IMR-90 (cell line): Measurements from ENCODE around the gene ARRDC1. TPM values are rescaled to one million over a fixed set of nuclear protein-coding genes. Genes with fewer than 3 reads are reported as not detected.

ENCODE experiments used
- ATAC-seq: fragments of 200-7000 bp; cut with Tn5 transposase; 2 replicates; pipeline ENCODE4 v1.9.1; 2020; ENCODE audit warnings: low read depth, mild to moderate bottlenecking, moderate library complexity
- BruUV-seq: library from RNA; stranded (reverse); fragments of 400-500 nt; replicated peaks from 2 replicates; lab custom pipeline; 2021; lab: Mats Ljungman, UMichigan
- CTCF ChIA-PET: fragments of 300-600 bp; formaldehyde crosslinking; extraction: SDS; loops from one replicate; lab custom pipeline; 2021; ENCODE audit warnings: antibody characterized with exemption; lab: Yijun Ruan, JAX
- POLR2A ChIA-PET: fragments of 300-600 bp; sonication (Branson Sonifier 250); formaldehyde crosslinking; loops from one replicate; lab custom pipeline; 2022; ENCODE audit warnings: antibody characterized with exemption; ENCODE audit not compliant: unreplicated experiment; lab: Charles Lee
- DNase-seq: peaks from one replicate; pipeline ENCODE4 v3.0.0; 2013
- H2AFZ ChIP-seq: replicated peaks from 2 replicates; pipeline ENCODE3; 2013; ENCODE audit warnings: low read length, mild to moderate bottlenecking; ENCODE audit not compliant: poor library complexity
- H2AK5ac ChIP-seq: 2 replicates; pipeline ENCODE4 v1.6.1; 2013; ENCODE audit warnings: low read depth, low read length, inconsistent platforms
- H2AK9ac ChIP-seq: replicated peaks from 2 replicates; pipeline ENCODE3; 2013; ENCODE audit warnings: mild to moderate bottlenecking, low read depth, low read length, moderate library complexity; ENCODE audit not compliant: poor library complexity
- H2BK120ac ChIP-seq: 2 replicates; pipeline ENCODE4 v1.6.1; 2013; ENCODE audit warnings: low read depth, low read length, inconsistent platforms
- H2BK15ac ChIP-seq: 3 replicates; pipeline ENCODE4 v1.6.1; 2013; ENCODE audit warnings: low read depth, low read length, inconsistent platforms
- H2BK20ac ChIP-seq: 2 replicates; pipeline ENCODE4 v1.6.1; 2013; ENCODE audit warnings: low read depth, mild to moderate bottlenecking, inconsistent platforms, low read length, moderate library complexity
- H2BK5ac ChIP-seq: 2 replicates; pipeline ENCODE4 v1.6.1; 2013; ENCODE audit warnings: mild to moderate bottlenecking, low read depth, low read length, inconsistent platforms; ENCODE audit not compliant: poor library complexity, severe bottlenecking
- H3K14ac ChIP-seq: replicated peaks from 2 replicates; pipeline ENCODE4 v1.6.1; 2013; ENCODE audit warnings: low read depth, low read length, inconsistent platforms
- H3K18ac ChIP-seq: 2 replicates; pipeline ENCODE4 v1.6.1; 2013; ENCODE audit warnings: low read depth, low read length, control low read depth
- H3K23ac ChIP-seq: 2 replicates; pipeline ENCODE4 v1.6.1; 2013; ENCODE audit warnings: low read depth, low read length, inconsistent platforms
- H3K27ac ChIP-seq: 2 replicates; pipeline ENCODE4 v1.5.1; 2013; ENCODE audit warnings: mild to moderate bottlenecking, control low read depth, low read length; ENCODE audit not compliant: insufficient read depth
- H3K27me3 ChIP-seq: 2 replicates; pipeline ENCODE4 v1.6.1; 2013; ENCODE audit warnings: low read length; ENCODE audit not compliant: control insufficient read depth, insufficient read depth
- H3K36me3 ChIP-seq: 2 replicates; pipeline ENCODE4 v1.6.1; 2013; ENCODE audit warnings: low read length, mixed read lengths; ENCODE audit not compliant: control insufficient read depth, insufficient read depth
- H3K4ac ChIP-seq: 2 replicates; pipeline ENCODE4 v1.6.1; 2013; ENCODE audit warnings: low read depth, low read length, inconsistent platforms
- H3K4me1 ChIP-seq: 2 replicates; pipeline ENCODE4 v1.6.1; 2013; ENCODE audit warnings: low read length, mixed read lengths; ENCODE audit not compliant: control insufficient read depth, insufficient read depth
- H3K4me2 ChIP-seq: 2 replicates; pipeline ENCODE4 v1.6.1; 2013; ENCODE audit warnings: low read depth, mild to moderate bottlenecking, control low read depth, low read length, moderate library complexity
- H3K4me3 ChIP-seq: 2 replicates; pipeline ENCODE4 v1.5.1; 2013; ENCODE audit warnings: low read depth, mild to moderate bottlenecking, control low read depth, low read length, moderate library complexity; ENCODE audit not compliant: insufficient read depth
- H3K56ac ChIP-seq: 2 replicates; pipeline ENCODE4 v1.6.1; 2013; ENCODE audit warnings: low read length, inconsistent platforms; ENCODE audit not compliant: insufficient read depth; ENCODE audit errors: extremely low read depth
- H3K79me1 ChIP-seq, 2 experiments: 2 replicates each; pipeline ENCODE4 v1.6.1; 2013; ENCODE audit warnings: low read length in 2 of 2, inconsistent platforms in 1 of 2, low read depth in 1 of 2
- H3K9ac ChIP-seq: 2 replicates; pipeline ENCODE4 v1.6.1; 2013; ENCODE audit warnings: low read depth, low read length, control low read depth
- H3K9me1 ChIP-seq: 2 replicates; pipeline ENCODE4 v1.6.1; 2013; ENCODE audit warnings: low read length, inconsistent platforms; ENCODE audit not compliant: insufficient read depth
- H3K9me3 ChIP-seq: 2 replicates; pipeline ENCODE4 v1.6.1; 2013; ENCODE audit warnings: low read length; ENCODE audit not compliant: control insufficient read depth, insufficient read depth
- H4K20me1 ChIP-seq: 2 replicates; pipeline ENCODE4 v1.6.1; 2013; ENCODE audit warnings: low read length, inconsistent platforms; ENCODE audit not compliant: insufficient read depth
- H4K5ac ChIP-seq: 2 replicates; pipeline ENCODE4 v1.6.1; 2013; ENCODE audit warnings: mild to moderate bottlenecking, low read depth, low read length, control low read depth
- H4K8ac ChIP-seq, 2 experiments: 2 replicates each; pipeline ENCODE4 v1.6.1; 2013; ENCODE audit warnings: low read depth in 2 of 2, low read length in 2 of 2, control low read depth in 1 of 2, inconsistent platforms in 1 of 2
- H4K91ac ChIP-seq: 2 replicates; pipeline ENCODE4 v1.6.1; 2013; ENCODE audit warnings: low read depth, low read length, inconsistent platforms; ENCODE audit not compliant: insufficient read depth
- MAFK ChIP-seq: IDR thresholded peaks from 2 replicates; pipeline ENCODE4 v1.6.1; 2012; ENCODE audit warnings: low read depth, low read length, improper control_type of control experiment
- MXI1 ChIP-seq: IDR thresholded peaks from 2 replicates; pipeline ENCODE4 v1.6.1; 2012; ENCODE audit warnings: low read depth, mild to moderate bottlenecking, low read length, moderate library complexity, borderline replicate concordance
- NFE2L2 ChIP-seq: fragments of 150-350 bp; IDR thresholded peaks from 2 replicates; pipeline ENCODE4 v1.6.1; 2016; ENCODE audit warnings: low read depth, mild to moderate bottlenecking, low read length
- WGBS, 2 experiments: methylation state at CpG; one replicate each; pipeline versions ENCODE4 v1.1.5 to v1.1.7; 2013; ENCODE audit warnings: missing lambda C conversion rate in 2 of 2; ENCODE audit not compliant: insufficient read length in 1 of 2; ENCODE audit errors: extremely low coverage in 2 of 2; 5-methylcytosine and 5-hydroxymethylcytosine counted together
- dilution Hi-C: fragments of 300-500 bp; cut with HindIII; formaldehyde crosslinking; loops from one replicate; pipeline ENCODE4 v1.14.3; 2018; ENCODE audit warnings: low sequenced_read_pairs; ENCODE audit not compliant: unreplicated experiment
- in situ Hi-C: fragments of 300-500 bp; cut with MboI; formaldehyde crosslinking; loops from 3 replicates; pipeline ENCODE4 v1.14.3; 2019; ENCODE audit warnings: low sequenced_read_pairs, inconsistent platforms, mixed read lengths
- intact Hi-C: fragments of 100-400 bp; cut with micrococcal nuclease; formaldehyde crosslinking; loops from 2 replicates; pipeline ENCODE4 v1.10.0; 2022
- polyA plus RNA-seq, 3 experiments: library from polyadenylated mRNA; depleted of rRNA; stranded (reverse); fragments of >200 nt; gene quantifications; 2 replicates each; pipeline ENCODE4 v1.2.3, GENCODE V29; 2012; ENCODE audit warnings: low replicate concordance in 1 of 3
- total RNA-seq: library from RNA; depleted of rRNA; stranded (reverse); fragments of >200 nt; gene quantifications from 2 replicates; pipeline ENCODE4 v1.2.3, GENCODE V29; 2012
- TF ChIP-seq, protein P1 (sequence below): fragments of 150-350 bp; IDR thresholded peaks from 2 replicates; pipeline ENCODE4 v1.6.1; 2016; ENCODE audit warnings: low read depth, mild to moderate bottlenecking, low read length, moderate library complexity, borderline replicate concordance
- TF ChIP-seq, protein P2 (sequence below): fragments of 150-350 bp; IDR thresholded peaks from 2 replicates; pipeline ENCODE4 v1.6.1; 2017; ENCODE audit warnings: mild to moderate bottlenecking, antibody characterized with exemption, low read length, low read depth
- TF ChIP-seq, protein P3 (sequence below): conservative IDR thresholded peaks from 2 replicates; pipeline ENCODE4 v1.5.1; 2012; ENCODE audit warnings: mild to moderate bottlenecking, low read depth, low read length, improper control_type of control experiment

ARRDC1 gene
- total and polyA plus RNA-seq, 2 of the 4 experiments (the other 2 are of a cell fraction) = 7.7 to 41.4 TPM

DNA sequence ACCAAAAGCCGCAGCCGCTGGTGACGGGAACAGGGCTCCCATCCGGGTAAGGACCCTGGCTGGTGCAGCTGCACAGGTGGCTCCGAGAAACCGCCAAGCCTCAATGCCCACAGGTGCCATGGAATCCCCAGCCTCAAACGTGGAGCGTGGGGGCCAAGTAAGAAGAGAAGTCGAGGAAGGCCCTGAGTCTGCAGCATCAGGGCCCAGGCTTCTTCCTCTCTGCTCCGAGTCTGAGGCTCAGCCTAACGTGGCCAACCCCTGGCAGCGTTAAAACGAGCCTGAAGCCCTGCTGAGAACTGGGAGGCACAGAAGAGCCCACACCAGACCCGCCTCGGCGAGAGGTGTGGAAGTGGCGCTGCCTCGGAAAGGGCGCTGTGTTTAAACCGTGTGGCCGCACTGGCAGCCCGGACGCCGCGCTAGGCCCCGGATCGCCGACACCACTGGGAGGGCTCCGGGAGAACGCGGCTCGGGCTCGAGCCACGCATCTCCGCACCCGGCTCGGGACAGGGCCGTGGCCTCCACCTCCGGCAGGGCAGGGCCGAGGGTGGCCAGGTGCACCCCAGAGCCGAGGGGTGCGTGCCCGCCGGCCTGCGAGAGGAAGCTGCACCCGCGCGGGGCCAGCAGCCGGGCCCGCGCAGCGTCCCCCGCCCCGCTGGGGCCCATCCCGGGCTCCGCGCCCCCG, 15.9 kb upstream of the ARRDC1 start:
- H3K4me1 ChIP-seq = peaks cover 7% of the 10 kb centered on the region
- peak overlapping the region; percentile 62 for H3K9ac ChIP-seq
- H3K23ac ChIP-seq = 0 out of 2 replicates have a peak overlapping the region, but pooled peaks have one; percentile 69
- H3K79me1 ChIP-seq = peaks cover 7 to 36% of the 10 kb centered on the region in 2 experiments
- H3K27me3 ChIP-seq = no peaks in the 10 kb centered on the region
- ChIA-PET CTCF (interaction anchor here (1.9 kb wide), 1 partner anchor 10 kb away, joined by 5 read pairs; no protein-coding TSS in a partner anchor), POLR2A (no interaction called here)
- no peak overlapping the region for H4K91ac ChIP-seq
- H3K4me3 ChIP-seq = peak overlapping the region; percentile 99
- TF ChIP-seq MXI1 (no peak), NFE2L2 (no peak), MAFK (no peak)
- TF ChIP-seq, protein P1, sequence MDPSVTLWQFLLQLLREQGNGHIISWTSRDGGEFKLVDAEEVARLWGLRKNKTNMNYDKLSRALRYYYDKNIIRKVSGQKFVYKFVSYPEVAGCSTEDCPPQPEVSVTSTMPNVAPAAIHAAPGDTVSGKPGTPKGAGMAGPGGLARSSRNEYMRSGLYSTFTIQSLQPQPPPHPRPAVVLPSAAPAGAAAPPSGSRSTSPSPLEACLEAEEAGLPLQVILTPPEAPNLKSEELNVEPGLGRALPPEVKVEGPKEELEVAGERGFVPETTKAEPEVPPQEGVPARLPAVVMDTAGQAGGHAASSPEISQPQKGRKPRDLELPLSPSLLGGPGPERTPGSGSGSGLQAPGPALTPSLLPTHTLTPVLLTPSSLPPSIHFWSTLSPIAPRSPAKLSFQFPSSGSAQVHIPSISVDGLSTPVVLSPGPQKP = no peak
- TF ChIP-seq, protein P2, sequence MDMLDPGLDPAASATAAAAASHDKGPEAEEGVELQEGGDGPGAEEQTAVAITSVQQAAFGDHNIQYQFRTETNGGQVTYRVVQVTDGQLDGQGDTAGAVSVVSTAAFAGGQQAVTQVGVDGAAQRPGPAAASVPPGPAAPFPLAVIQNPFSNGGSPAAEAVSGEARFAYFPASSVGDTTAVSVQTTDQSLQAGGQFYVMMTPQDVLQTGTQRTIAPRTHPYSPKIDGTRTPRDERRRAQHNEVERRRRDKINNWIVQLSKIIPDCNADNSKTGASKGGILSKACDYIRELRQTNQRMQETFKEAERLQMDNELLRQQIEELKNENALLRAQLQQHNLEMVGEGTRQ = no peak
- TF ChIP-seq, protein P3, sequence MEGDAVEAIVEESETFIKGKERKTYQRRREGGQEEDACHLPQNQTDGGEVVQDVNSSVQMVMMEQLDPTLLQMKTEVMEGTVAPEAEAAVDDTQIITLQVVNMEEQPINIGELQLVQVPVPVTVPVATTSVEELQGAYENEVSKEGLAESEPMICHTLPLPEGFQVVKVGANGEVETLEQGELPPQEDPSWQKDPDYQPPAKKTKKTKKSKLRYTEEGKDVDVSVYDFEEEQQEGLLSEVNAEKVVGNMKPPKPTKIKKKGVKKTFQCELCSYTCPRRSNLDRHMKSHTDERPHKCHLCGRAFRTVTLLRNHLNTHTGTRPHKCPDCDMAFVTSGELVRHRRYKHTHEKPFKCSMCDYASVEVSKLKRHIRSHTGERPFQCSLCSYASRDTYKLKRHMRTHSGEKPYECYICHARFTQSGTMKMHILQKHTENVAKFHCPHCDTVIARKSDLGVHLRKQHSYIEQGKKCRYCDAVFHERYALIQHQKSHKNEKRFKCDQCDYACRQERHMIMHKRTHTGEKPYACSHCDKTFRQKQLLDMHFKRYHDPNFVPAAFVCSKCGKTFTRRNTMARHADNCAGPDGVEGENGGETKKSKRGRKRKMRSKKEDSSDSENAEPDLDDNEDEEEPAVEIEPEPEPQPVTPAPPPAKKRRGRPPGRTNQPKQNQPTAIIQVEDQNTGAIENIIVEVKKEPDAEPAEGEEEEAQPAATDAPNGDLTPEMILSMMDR = no peak
- BruUV-seq = no TSS peak
- no peak overlapping the region for H2BK15ac ChIP-seq
- peaks cover 26% of the 10 kb centered on the region for H3K36me3 ChIP-seq
- intact Hi-C loops (no loop called here), dilution Hi-C loops (no loop called here), in situ Hi-C loops (no loop called here)
- H2BK20ac ChIP-seq = no peak overlapping the region
- no peaks in the 10 kb centered on the region for H3K9me1 ChIP-seq
- H4K20me1 ChIP-seq = peaks cover 10% of the 10 kb centered on the region; the same call in 1 of the 2 replicates
- H2AK9ac ChIP-seq = peak overlapping the region; percentile 1
- H4K8ac ChIP-seq = no peak overlapping the region
- no peak overlapping the region; the same call in 1 of the 2 replicates for H3K4ac ChIP-seq
- no peaks in the 10 kb centered on the region for H3K9me3 ChIP-seq
- H2BK5ac ChIP-seq = no peak overlapping the region
- 4% methylated on average over 27 of the region's 58 CpGs; no CpG with 5 or more reads in 1 of the 2 experiments for WGBS, 2 experiments
- peak overlapping the region; percentile 93 for H3K4me2 ChIP-seq
- H3K14ac ChIP-seq = peak overlapping the region; percentile 2; the same call in 1 of the 2 replicates
- H3K27ac ChIP-seq = peak overlapping the region; percentile 69; the same call in 1 of the 2 replicates
- H2BK120ac ChIP-seq = no peak overlapping the region
- H3K56ac ChIP-seq = no peak overlapping the region
- no peak overlapping the region for H4K5ac ChIP-seq
- ATAC-seq (peak; percentile 9), DNase-seq (no peak)
- H2AFZ ChIP-seq = peak overlapping the region; percentile 81
- 0 out of 2 replicates have a peak overlapping the region, but pooled peaks have one; percentile 38 for H2AK5ac ChIP-seq
- H3K18ac ChIP-seq = no peak overlapping the region
